ENCODE measurements around the gene PHF19. TPM values are rescaled to one million over a fixed set of nuclear protein-coding genes. Genes with fewer than 3 reads are reported as not detected.

The PHF19 gene
- polyA plus RNA-seq, 1 of the 3 experiments (the other 2 are of a cell fraction), result 33.4 TPM

DNA sequence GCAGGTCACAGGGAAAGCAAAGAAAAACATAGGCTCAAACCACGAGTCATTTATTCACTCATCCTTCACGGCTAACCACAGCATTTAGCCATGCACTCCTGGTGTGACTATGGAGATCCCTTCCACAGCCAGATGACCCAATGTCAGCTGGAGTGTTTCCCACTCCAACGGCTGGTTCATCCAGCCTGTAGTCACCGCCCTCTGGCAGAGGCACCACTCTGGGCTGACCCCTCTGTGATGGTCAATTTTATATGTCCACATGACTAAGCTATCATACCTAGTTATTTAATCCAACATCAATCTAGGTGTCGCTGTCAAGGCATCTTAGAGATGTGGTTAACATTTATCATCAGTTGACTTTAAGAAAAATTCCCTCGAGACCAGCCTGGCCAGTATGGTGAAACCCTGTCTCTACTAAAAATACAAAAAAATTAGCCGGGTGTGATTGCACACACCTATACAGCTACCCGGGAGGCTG, 9.5 kb upstream of the PHF19 start (continued):
- TF ChIP-seq, protein P1, sequence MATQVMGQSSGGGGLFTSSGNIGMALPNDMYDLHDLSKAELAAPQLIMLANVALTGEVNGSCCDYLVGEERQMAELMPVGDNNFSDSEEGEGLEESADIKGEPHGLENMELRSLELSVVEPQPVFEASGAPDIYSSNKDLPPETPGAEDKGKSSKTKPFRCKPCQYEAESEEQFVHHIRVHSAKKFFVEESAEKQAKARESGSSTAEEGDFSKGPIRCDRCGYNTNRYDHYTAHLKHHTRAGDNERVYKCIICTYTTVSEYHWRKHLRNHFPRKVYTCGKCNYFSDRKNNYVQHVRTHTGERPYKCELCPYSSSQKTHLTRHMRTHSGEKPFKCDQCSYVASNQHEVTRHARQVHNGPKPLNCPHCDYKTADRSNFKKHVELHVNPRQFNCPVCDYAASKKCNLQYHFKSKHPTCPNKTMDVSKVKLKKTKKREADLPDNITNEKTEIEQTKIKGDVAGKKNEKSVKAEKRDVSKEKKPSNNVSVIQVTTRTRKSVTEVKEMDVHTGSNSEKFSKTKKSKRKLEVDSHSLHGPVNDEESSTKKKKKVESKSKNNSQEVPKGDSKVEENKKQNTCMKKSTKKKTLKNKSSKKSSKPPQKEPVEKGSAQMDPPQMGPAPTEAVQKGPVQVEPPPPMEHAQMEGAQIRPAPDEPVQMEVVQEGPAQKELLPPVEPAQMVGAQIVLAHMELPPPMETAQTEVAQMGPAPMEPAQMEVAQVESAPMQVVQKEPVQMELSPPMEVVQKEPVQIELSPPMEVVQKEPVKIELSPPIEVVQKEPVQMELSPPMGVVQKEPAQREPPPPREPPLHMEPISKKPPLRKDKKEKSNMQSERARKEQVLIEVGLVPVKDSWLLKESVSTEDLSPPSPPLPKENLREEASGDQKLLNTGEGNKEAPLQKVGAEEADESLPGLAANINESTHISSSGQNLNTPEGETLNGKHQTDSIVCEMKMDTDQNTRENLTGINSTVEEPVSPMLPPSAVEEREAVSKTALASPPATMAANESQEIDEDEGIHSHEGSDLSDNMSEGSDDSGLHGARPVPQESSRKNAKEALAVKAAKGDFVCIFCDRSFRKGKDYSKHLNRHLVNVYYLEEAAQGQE (IDR thresholded peaks at IDR 0.05; ENCODE audit: low read depth, low read length), result no peak
- peak; percentile 92 for TF ChIP-seq PBX3 (IDR thresholded peaks at IDR 0.05)

DNA sequence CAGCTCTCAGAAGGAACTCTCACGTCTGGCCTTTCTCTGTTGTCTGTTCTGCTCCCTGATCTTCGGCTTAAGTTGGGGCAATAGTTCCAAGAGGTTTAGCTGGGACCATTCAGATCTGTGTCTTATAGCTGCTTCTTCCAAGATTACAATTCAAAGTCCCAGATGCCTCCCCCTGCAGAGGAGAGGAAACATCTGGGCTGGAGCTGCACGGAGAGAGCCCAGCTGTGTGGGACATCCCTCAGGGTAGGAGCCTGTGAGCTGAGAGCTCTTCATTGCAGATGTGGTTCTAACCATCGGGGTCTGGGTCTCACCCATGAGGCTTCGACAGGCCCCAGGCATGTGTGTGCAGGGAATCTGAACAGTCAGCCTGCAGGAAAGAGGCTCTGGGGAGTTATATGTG, 9.0 kb upstream of the PHF19 start:
- no peak overlapping the region for H3K4me2 ChIP-seq
- 69% methylated on average over 5 of the region's 5 CpGs for WGBS (ENCODE audit: low lambda C conversion rate)
- H3K27ac ChIP-seq (ENCODE audit: low read depth in 2 of 2, low read length in 1 of 2), result no peak overlapping the region
- H2AFZ ChIP-seq (ENCODE audit: low read depth), result no peak overlapping the region
- no peaks in the 10 kb centered on the region for H4K20me1 ChIP-seq (ENCODE audit: insufficient read depth)
- ChIA-PET CTCF (interaction anchor here (1.1 to 1.8 kb wide), 5 partner anchors 8 to 50 kb away, joined by 3 to 4 read pairs (median 4); no protein-coding TSS in a partner anchor), POLR2A (interaction anchor here (0.7 kb wide), 1 partner anchor 30 kb away, joined by 4 read pairs; no protein-coding TSS in a partner anchor)
- H3K79me2 ChIP-seq (ENCODE audit: insufficient read depth), result no peaks in the 10 kb centered on the region
- H3K27me3 ChIP-seq (ENCODE audit: insufficient read depth), result no peaks in the 10 kb centered on the region
- no peaks in the 10 kb centered on the region for H3K9me3 ChIP-seq
- no peaks in the 10 kb centered on the region for H3K9me2 ChIP-seq
- H3K4me3 ChIP-seq (ENCODE audit: low read depth in 2 of 2, low read length in 1 of 2), result no peak overlapping the region
- peaks cover 5 to 11% of the 10 kb centered on the region in 2 experiments; a peak in 2 of 4 replicates for H3K4me1 ChIP-seq (ENCODE audit: control insufficient read depth in 1 of 2, insufficient read depth in 2 of 2, low read depth in 1 of 2, low read length in 1 of 2)
- no peaks in the 10 kb centered on the region for H3F3A ChIP-seq (replicated peaks; ENCODE audit: insufficient read depth)
- H3K9ac ChIP-seq, result no peak overlapping the region
- TF ChIP-seq EZH2phosphoT487 (IDR thresholded peaks at IDR 0.05; ENCODE audit: borderline replicate concordance, low read depth) (no peak), TCF12 (IDR thresholded peaks at IDR 0.05) (no peak), TAF1 (IDR thresholded peaks at IDR 0.05; ENCODE audit: borderline replicate concordance, low read depth, low read length) (no peak), GABPA (IDR thresholded peaks at IDR 0.05; ENCODE audit: low read depth) (no peak), USF2 (IDR thresholded peaks at IDR 0.05; ENCODE audit: borderline replicate concordance, low read depth, low read length) (no peak), ZBTB33 (IDR thresholded peaks at IDR 0.05; ENCODE audit: borderline replicate concordance, low read depth) (no peak), EP300 (IDR thresholded peaks at IDR 0.05; ENCODE audit: borderline replicate concordance in 1 of 2, low read depth in 1 of 2, low read length in 1 of 2) (no peak), MXI1 (IDR thresholded peaks at IDR 0.05; ENCODE audit: low read depth, low read length) (no peak), POLR2AphosphoS5 (IDR thresholded peaks at IDR 0.05; ENCODE audit: low read depth, low read length) (no peak), ELF1 (IDR thresholded peaks at IDR 0.05) (no peak), FOSL2 (IDR thresholded peaks at IDR 0.05; ENCODE audit: borderline replicate concordance, low read depth) (no peak), FOXJ3 (CRISPR knock-in tag; IDR thresholded peaks at IDR 0.05) (no peak)
- TF ChIP-seq, protein P2, sequence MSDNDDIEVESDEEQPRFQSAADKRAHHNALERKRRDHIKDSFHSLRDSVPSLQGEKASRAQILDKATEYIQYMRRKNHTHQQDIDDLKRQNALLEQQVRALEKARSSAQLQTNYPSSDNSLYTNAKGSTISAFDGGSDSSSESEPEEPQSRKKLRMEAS (IDR thresholded peaks at IDR 0.05; ENCODE audit: low read depth), result no peak
- TF ChIP-seq, protein P3, sequence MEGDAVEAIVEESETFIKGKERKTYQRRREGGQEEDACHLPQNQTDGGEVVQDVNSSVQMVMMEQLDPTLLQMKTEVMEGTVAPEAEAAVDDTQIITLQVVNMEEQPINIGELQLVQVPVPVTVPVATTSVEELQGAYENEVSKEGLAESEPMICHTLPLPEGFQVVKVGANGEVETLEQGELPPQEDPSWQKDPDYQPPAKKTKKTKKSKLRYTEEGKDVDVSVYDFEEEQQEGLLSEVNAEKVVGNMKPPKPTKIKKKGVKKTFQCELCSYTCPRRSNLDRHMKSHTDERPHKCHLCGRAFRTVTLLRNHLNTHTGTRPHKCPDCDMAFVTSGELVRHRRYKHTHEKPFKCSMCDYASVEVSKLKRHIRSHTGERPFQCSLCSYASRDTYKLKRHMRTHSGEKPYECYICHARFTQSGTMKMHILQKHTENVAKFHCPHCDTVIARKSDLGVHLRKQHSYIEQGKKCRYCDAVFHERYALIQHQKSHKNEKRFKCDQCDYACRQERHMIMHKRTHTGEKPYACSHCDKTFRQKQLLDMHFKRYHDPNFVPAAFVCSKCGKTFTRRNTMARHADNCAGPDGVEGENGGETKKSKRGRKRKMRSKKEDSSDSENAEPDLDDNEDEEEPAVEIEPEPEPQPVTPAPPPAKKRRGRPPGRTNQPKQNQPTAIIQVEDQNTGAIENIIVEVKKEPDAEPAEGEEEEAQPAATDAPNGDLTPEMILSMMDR (IDR thresholded peaks at IDR 0.05), result no peak
- TF ChIP-seq, protein P1 (IDR thresholded peaks at IDR 0.05; ENCODE audit: low read depth, low read length), result no peak
- DNase-seq, result peak; percentile 50
- no peaks in the 10 kb centered on the region for H3K36me3 ChIP-seq (replicated peaks in 1 of 2; ENCODE audit: control insufficient read depth in 1 of 2, insufficient read depth in 2 of 2, low read length in 1 of 2)
